ENCODE measurements around the gene NEUROD2.
"Not testable (repeated sequence)": the region's sequence is repeated elsewhere in the genome, so short reads cannot be mapped to it uniquely, and the experiment has no call there.

NEUROD2 gene

GRCh38 chr17:39595294-39595693, 12.4 kb downstream of the NEUROD2 start:
- DNase-seq (ENCODE audit: low read depth) = no peak
- TF ChIP-seq CTCF (conservative IDR thresholded peaks at IDR 0.05; ENCODE audit: control insufficient read depth, insufficient read depth, low read depth, low read length) = no peak
- no peak overlapping the region for H3K4me3 ChIP-seq (ENCODE audit: control insufficient read depth, low read depth, low read length)

- no peak overlapping the region for H3K4me3 ChIP-seq (ENCODE audit: control insufficient read depth, low read depth, low read length)
- no peak for DNase-seq (ENCODE audit: low read depth)
- TF ChIP-seq CTCF (conservative IDR thresholded peaks at IDR 0.05; ENCODE audit: control insufficient read depth, insufficient read depth, low read depth, low read length) = no peak
These were observed 14.3 kb downstream of the NEUROD2 start for GRCh38 chr17:39593371-39593770.

GRCh38 chr17:39591958-39592954, 15.5 kb downstream of the NEUROD2 start:
- peak; percentile 43 for DNase-seq (ENCODE audit: low read depth)
- TF ChIP-seq CTCF (conservative IDR thresholded peaks at IDR 0.05; ENCODE audit: control insufficient read depth, insufficient read depth, low read depth, low read length) = no peak
- H3K4me3 ChIP-seq (ENCODE audit: control insufficient read depth, low read depth, low read length) = no peak overlapping the region

GRCh38 chr17:39590180-39590579, 17.5 kb downstream of the NEUROD2 start:
- DNase-seq (ENCODE audit: low read depth); H3K4me3 ChIP-seq (ENCODE audit: control insufficient read depth, low read depth, low read length): not testable (repeated sequence)

GRCh38 chr17:39582658-39583057, 25.1 kb downstream of the NEUROD2 start:
- H3K4me3 ChIP-seq (ENCODE audit: control insufficient read depth, low read depth, low read length) = no peak overlapping the region

GRCh38 chr17:39581759-39582085, 26.0 kb downstream of the NEUROD2 start:
- H3K4me3 ChIP-seq (ENCODE audit: control insufficient read depth, low read depth, low read length) = no peak overlapping the region
- no peak for TF ChIP-seq CTCF (conservative IDR thresholded peaks at IDR 0.05; ENCODE audit: control insufficient read depth, insufficient read depth, low read depth, low read length)
- no peak for DNase-seq (ENCODE audit: low read depth)

More at GRCh38 chr17:39582658-39583057, 25.1 kb downstream of the NEUROD2 start:
- DNase-seq (ENCODE audit: low read depth) = no peak
- no peak for TF ChIP-seq CTCF (conservative IDR thresholded peaks at IDR 0.05; ENCODE audit: control insufficient read depth, insufficient read depth, low read depth, low read length)

- H3K4me3 ChIP-seq (ENCODE audit: control insufficient read depth, low read depth, low read length) = no peak overlapping the region
- no peak for TF ChIP-seq CTCF (conservative IDR thresholded peaks at IDR 0.05; ENCODE audit: control insufficient read depth, insufficient read depth, low read depth, low read length)
- DNase-seq (ENCODE audit: low read depth) = no peak
These were observed 26.5 kb downstream of the NEUROD2 start for GRCh38 chr17:39581071-39581758.
